Endothelial cell of umbilical vein (primary cell): ENCODE data around the gene VEZT. TPM values are rescaled to one million over a fixed set of nuclear protein-coding genes. Genes with fewer than 3 reads are reported as not detected.

Source experiments
- BruUV-seq: library from RNA; stranded (reverse); fragments of 400-500 nt; replicated peaks from 2 replicates; lab custom pipeline; 2021; lab: Mats Ljungman, UMichigan
- CTCF ChIA-PET: fragments of 300-600, 350-600 bp; sonication (Branson Sonifier 250); formaldehyde crosslinking; loops from one replicate; lab custom pipeline; 2021; ENCODE audit warnings: antibody characterized with exemption, inconsistent platforms; lab: Charles Lee
- POLR2A ChIA-PET: fragments of 300-600, 350-600 bp; sonication (Branson Sonifier 250); formaldehyde crosslinking; loops from one replicate; lab custom pipeline; 2021; ENCODE audit warnings: antibody characterized with exemption, inconsistent platforms; lab: Charles Lee
- DNase-seq: peaks from one replicate; pipeline ENCODE4 v3.0.0-alpha.2; 2011; ENCODE audit warnings: low read depth, low spot score
- FAIRE-seq: peaks from 2 replicates; lab custom pipeline; 2011; peaks lifted over from hg19 to GRCh38; lab: Jason Lieb, UNC
- H2AFZ ChIP-seq: 2 replicates; pipeline ENCODE4 v1.6.0; 2012; ENCODE audit warnings: low read depth, low read length, control low read depth, inconsistent platforms
- H3K27ac ChIP-seq: 2 replicates; pipeline ENCODE4 v1.5.1; 2011; ENCODE audit warnings: low read depth, mild to moderate bottlenecking, control low read depth, low read length, moderate library complexity; ENCODE audit not compliant: insufficient read depth
- H3K27me3 ChIP-seq, 2 experiments: 2 replicates each; pipeline versions ENCODE4 v1.6.0 to v1.6.1; 2011; ENCODE audit warnings: low read length in 2 of 2, mixed read lengths in 1 of 2; ENCODE audit not compliant: control insufficient read depth in 2 of 2, insufficient read depth in 2 of 2
- H3K36me3 ChIP-seq, 2 experiments: 2 replicates in 1 of 2; 3 replicates in 1 of 2; pipeline ENCODE4 v1.5.1; 2011; ENCODE audit warnings: low read length in 2 of 2, mild to moderate bottlenecking in 1 of 2, moderate library complexity in 1 of 2; ENCODE audit not compliant: control insufficient read depth in 2 of 2, insufficient read depth in 2 of 2; ENCODE audit errors: extremely low read depth in 1 of 2
- H3K4me1 ChIP-seq: 3 replicates; pipeline ENCODE4 v1.5.1; 2011; ENCODE audit warnings: mild to moderate bottlenecking, low read length; ENCODE audit not compliant: control insufficient read depth, insufficient read depth; ENCODE audit errors: extremely low read depth
- H3K4me2 ChIP-seq: 2 replicates; pipeline ENCODE4 v1.6.1; 2011; ENCODE audit warnings: low read length, control low read depth, mixed read lengths; ENCODE audit not compliant: insufficient read depth
- H3K4me3 ChIP-seq, 3 experiments: fragments of 200-600 bp in 1 of 3; sonication (generic), shearing (Covaris generic) in 1 of 3; replicated peaks in 1 of 3; 2 replicates each; pipeline ENCODE4 v1.5.1; 2011 to 2016; ENCODE audit warnings: control low read depth in 3 of 3, low read length in 3 of 3, mild to moderate bottlenecking in 2 of 3, inconsistent platforms in 1 of 3, low read depth in 1 of 3, moderate library complexity in 1 of 3; ENCODE audit not compliant: insufficient read depth in 1 of 3
- H3K79me2 ChIP-seq: 2 replicates; pipeline ENCODE4 v1.6.0; 2012; ENCODE audit warnings: low read length, inconsistent platforms; ENCODE audit not compliant: control insufficient read depth, insufficient read depth
- H3K9ac ChIP-seq: replicated peaks from 2 replicates; pipeline ENCODE3; 2011; ENCODE audit warnings: low read length, control low read depth; ENCODE audit not compliant: insufficient read depth; ENCODE audit errors: extremely low read depth
- H3K9me1 ChIP-seq: replicated peaks from 3 replicates; pipeline ENCODE4 v1.6.0; 2011; ENCODE audit warnings: mild to moderate bottlenecking, low read length; ENCODE audit not compliant: control insufficient read depth, insufficient read depth; ENCODE audit errors: extremely low read depth
- H3K9me3 ChIP-seq: replicated peaks from 2 replicates; pipeline ENCODE4 v1.5.1; 2012; ENCODE audit warnings: low read length, inconsistent platforms; ENCODE audit not compliant: control insufficient read depth, insufficient read depth
- H4K20me1 ChIP-seq: replicated peaks from 2 replicates; pipeline ENCODE3; 2011; ENCODE audit warnings: mild to moderate bottlenecking, low read length; ENCODE audit not compliant: control insufficient read depth, insufficient read depth; ENCODE audit errors: extremely low read depth
- FOS ChIP-seq: IDR thresholded peaks from 2 replicates; pipeline ENCODE4 v1.6.1; 2011; ENCODE audit warnings: mild to moderate bottlenecking, low read length, moderate library complexity, borderline replicate concordance; ENCODE audit not compliant: insufficient read depth
- MAX ChIP-seq: IDR thresholded peaks from 2 replicates; pipeline ENCODE4 v1.6.1; 2011; ENCODE audit not compliant: insufficient read depth, insufficient read length
- dilution Hi-C: fragments of 300-500 bp; cut with MboI; formaldehyde crosslinking; loops from one replicate; pipeline ENCODE4 v1.15.0; 2019; ENCODE audit warnings: low sequenced_read_pairs; ENCODE audit not compliant: extremely low pct_ligation_motif_present
- intact Hi-C: fragments of 100-400 bp; cut with micrococcal nuclease; formaldehyde crosslinking; loops from one replicate; pipeline ENCODE4 v1.10.0; 2022
- polyA plus RNA-seq, 4 experiments: library from polyadenylated mRNA; depleted of rRNA in 3 of 4; stranded (reverse) in 3 of 4; unstranded in 1 of 4; fragments of >200 nt; gene quantifications; 2 replicates each; pipeline versions ENCODE4 v1.2.1 to v1.2.3, GENCODE V29; 2011 to 2012; ENCODE audit warnings: missing spikeins in 1 of 4
- total RNA-seq: library from RNA; stranded (reverse); gene quantifications from 2 replicates; pipeline ENCODE4 v1.2.3, GENCODE V29; 2021

Gene VEZT
- total and polyA plus RNA-seq, 2 donors (not counting 3 experiments of a cell fraction or from before 2014, with no cell fraction given) = 57.8 to 91.3 TPM

DNA sequence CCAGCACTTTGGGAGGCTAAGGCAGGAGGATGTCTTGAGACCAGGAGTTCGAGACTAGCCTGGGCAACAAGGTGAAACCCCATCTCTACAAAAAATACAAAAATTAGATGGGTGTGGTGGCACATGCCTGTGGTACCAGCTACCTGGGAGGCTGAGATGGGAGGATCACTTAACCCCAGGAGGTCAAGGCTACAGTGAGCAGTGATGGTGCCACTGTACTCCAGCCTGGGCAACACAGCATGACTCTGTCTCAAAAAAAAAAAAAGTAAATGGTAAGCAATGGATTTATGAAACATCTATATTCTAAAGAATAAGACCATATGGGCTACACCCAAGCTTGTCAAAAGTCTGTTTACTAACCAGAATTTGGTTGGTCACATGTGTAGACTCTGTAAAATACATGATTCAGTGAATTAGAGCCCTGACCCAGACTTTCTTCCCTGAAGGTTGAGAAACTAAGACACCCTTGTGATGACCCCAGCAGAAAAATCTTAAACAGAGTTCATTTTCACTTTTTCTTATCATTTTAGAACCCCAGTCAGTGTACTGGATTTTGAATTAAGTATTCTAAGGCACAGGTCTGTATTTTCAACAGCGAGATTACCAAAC lies 12.5 kb upstream of the VEZT start:
- H3K9me3 ChIP-seq = no peaks in the 10 kb centered on the region
- peaks cover 0 to 2% of the 10 kb centered on the region in 2 experiments for H3K36me3 ChIP-seq
- H3K9ac ChIP-seq = no peak overlapping the region
- no peaks in the 10 kb centered on the region for H4K20me1 ChIP-seq
- no peak overlapping the region for H3K4me3 ChIP-seq
- ChIA-PET CTCF (interaction anchor here (0.6 to 3.5 kb wide), 3 partner anchors 11 to 329 kb away, joined by 3 to 29 read pairs (median 4); partner anchors contain the start of genes FGD6 and VEZT), POLR2A (no interaction called here)
- FAIRE-seq (no peak), DNase-seq (no peak)
- TF ChIP-seq MAX = no peak
- H2AFZ ChIP-seq = no peak overlapping the region
- no TSS peak for BruUV-seq
- intact Hi-C loops = no loop called here
- no peaks in the 10 kb centered on the region for H3K9me1 ChIP-seq
- peak overlapping the region; percentile 46 for H3K4me2 ChIP-seq
- peak overlapping the region; percentile 81 for H3K27ac ChIP-seq
- dilution Hi-C loops = loop anchor here (25.0 kb wide), 1 partner anchor 93 kb away; no protein-coding TSS in a partner anchor
- H3K27me3 ChIP-seq = no peaks in the 10 kb centered on the region
- peaks cover 26% of the 10 kb centered on the region for H3K79me2 ChIP-seq
- H3K4me1 ChIP-seq = peaks cover 56% of the 10 kb centered on the region

GRCh38 chr12:95205685-95206084 lies 11.9 kb upstream of the VEZT start:
- peak overlapping the region; percentile 46 for H3K4me2 ChIP-seq
- peak; percentile 56 for FAIRE-seq
- peak overlapping the region; percentile 23 for H3K9ac ChIP-seq

More at GRCh38 chr12:95205685-95206084, 11.9 kb upstream of the VEZT start:
- intact Hi-C loops = no loop called here
- peaks cover 0 to 2% of the 10 kb centered on the region in 2 experiments for H3K36me3 ChIP-seq
- no peaks in the 10 kb centered on the region for H3K9me1 ChIP-seq
- H3K9me3 ChIP-seq = no peaks in the 10 kb centered on the region
- dilution Hi-C loops = loop anchor here (25.0 kb wide), 1 partner anchor 93 kb away; no protein-coding TSS in a partner anchor
- POLR2A ChIA-PET = no interaction called here
- peak; percentile 84 for DNase-seq
- CTCF ChIA-PET = interaction anchor here (0.6 to 3.5 kb wide), 3 partner anchors 11 to 329 kb away, joined by 3 to 29 read pairs (median 4); partner anchors contain the start of genes FGD6 and VEZT
- no peaks in the 10 kb centered on the region for H3K27me3 ChIP-seq
- no peak overlapping the region for H2AFZ ChIP-seq
- no peak overlapping the region for H3K4me3 ChIP-seq
- H3K4me1 ChIP-seq = peaks cover 54% of the 10 kb centered on the region
- TF ChIP-seq FOS (peak; percentile 42), MAX (no peak)
- peaks cover 24% of the 10 kb centered on the region for H3K79me2 ChIP-seq
- H3K27ac ChIP-seq = peak overlapping the region; percentile 81
- no TSS peak for BruUV-seq
- no peaks in the 10 kb centered on the region for H4K20me1 ChIP-seq
